Activated CD4-positive, alpha-beta T cell treated with anti-CD3 and anti-CD28 coated beads, Interleukin-2, Interleukin-6, amounts not matched to agents 100 ng/mL and 50 ng/mL, durations not matched to agents 16 hours and 8 hours (primary cell): ENCODE data around the gene OR2V2.

ENCODE experiments used
- DNase-seq: peaks from one replicate; pipeline ENCODE4 v3.0.0-alpha.2; 2020

Gene OR2V2

GRCh38 chr5:181191526-181192336 lies 44.3 kb downstream of the OR2V2 start:
- peak; percentile 96 for DNase-seq

GRCh38 chr5:181192337-181193046 lies 45.1 kb downstream of the OR2V2 start:
- DNase-seq = no peak

GRCh38 chr5:181193656-181194055 lies 46.3 kb downstream of the OR2V2 start:
- DNase-seq = no peak

- DNase-seq = no peak
Observed at GRCh38 chr5:181194489-181195248, 47.3 kb downstream of the OR2V2 start.

GRCh38 chr5:181195249-181195761 lies 47.9 kb downstream of the OR2V2 start:
- DNase-seq = no peak

GRCh38 chr5:181197326-181197951 lies 50.1 kb downstream of the OR2V2 start:
- DNase-seq = no peak

GRCh38 chr5:181198106-181198685 lies 50.8 kb downstream of the OR2V2 start:
- no peak for DNase-seq

- no peak for DNase-seq
Observed at GRCh38 chr5:181198905-181199519, 51.6 kb downstream of the OR2V2 start.

GRCh38 chr5:181199881-181200638 lies 52.7 kb downstream of the OR2V2 start:
- DNase-seq = no peak

GRCh38 chr5:181200816-181201215 lies 53.4 kb downstream of the OR2V2 start:
- DNase-seq = no peak

GRCh38 chr5:181203093-181203711 lies 55.8 kb downstream of the OR2V2 start:
- DNase-seq = no peak

GRCh38 chr5:181203777-181204112 lies 56.4 kb downstream of the OR2V2 start:
- no peak for DNase-seq

- DNase-seq = no peak
Observed at GRCh38 chr5:181204113-181204825, 56.9 kb downstream of the OR2V2 start.

- no peak for DNase-seq
Observed at GRCh38 chr5:181204826-181205760, 57.7 kb downstream of the OR2V2 start, which contains the start of gene TRIM7. Gene TRIM7 (minus strand): TSS chr5:181205196. CDS start chr5:181205110, 86 bp downstream.

GRCh38 chr5:181205761-181206649 lies 58.6 kb downstream of the OR2V2 start:
- no peak for DNase-seq

GRCh38 chr5:181207214-181207959 lies 60.0 kb downstream of the OR2V2 start:
- peak; percentile 93 for DNase-seq

GRCh38 chr5:181207960-181208253 lies 60.5 kb downstream of the OR2V2 start:
- no peak for DNase-seq
